ENCODE measurements around the gene TP53. TPM values are rescaled to one million over a fixed set of nuclear protein-coding genes. Genes with fewer than 3 reads are reported as not detected.

The TP53 gene
- total RNA-seq = 16.3 and 28.4 TPM in 2 replicates

GRCh38 chr17:7687072-7687907, at the start of gene TP53:
TP53 (minus strand) TSS chr17:7687490; CDS start chr17:7676594, 10,896 bp downstream.

DNA sequence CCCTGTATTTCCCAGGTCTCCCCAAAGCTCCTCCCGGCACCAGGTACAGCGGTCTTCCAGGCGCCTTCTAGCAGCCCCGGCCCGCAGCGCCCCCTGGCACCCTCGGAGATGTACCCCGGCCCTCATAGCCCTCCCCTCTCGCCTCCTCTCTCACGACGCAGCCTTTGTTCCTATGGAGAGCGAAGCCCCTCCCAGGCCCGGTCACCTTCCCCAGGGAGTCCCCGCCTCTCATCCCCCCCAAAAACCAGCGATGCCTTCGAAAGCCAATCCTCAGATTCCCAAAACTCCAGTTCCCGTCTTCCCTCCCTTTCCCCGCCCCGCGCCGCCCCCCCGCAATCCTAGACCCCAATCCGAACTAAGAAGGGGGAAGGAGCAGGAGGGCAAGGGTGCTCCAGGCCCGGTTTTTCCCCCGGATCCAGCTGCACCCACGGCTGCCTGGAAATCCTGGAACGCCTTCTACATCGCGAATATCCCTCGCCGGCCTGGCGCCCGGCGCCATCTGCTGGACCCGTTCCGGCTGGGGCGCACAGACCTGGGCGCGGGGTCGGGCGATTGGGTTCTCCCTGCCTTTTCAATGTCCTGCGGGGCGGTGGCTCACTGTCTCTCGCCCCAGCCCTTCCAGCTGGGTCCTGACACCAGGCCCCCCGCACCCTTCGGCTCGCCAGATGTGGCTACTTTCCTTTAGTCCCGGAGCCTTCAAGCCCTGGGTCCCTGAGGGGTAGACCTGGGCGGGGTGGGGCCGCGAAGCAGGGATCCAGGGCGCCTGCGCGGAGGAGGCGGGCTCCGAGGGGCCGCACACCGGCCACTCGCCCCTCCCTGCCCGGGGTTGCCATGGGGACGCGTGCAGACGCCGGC, 29.8 kb upstream of the TP53 start, which contains the start of gene DNAH2:
TSS of gene DNAH2 (plus strand) at position 844 of the 855 bp plus-strand sequence. CDS start 1,991 bp downstream, outside the sequence.

DNA sequence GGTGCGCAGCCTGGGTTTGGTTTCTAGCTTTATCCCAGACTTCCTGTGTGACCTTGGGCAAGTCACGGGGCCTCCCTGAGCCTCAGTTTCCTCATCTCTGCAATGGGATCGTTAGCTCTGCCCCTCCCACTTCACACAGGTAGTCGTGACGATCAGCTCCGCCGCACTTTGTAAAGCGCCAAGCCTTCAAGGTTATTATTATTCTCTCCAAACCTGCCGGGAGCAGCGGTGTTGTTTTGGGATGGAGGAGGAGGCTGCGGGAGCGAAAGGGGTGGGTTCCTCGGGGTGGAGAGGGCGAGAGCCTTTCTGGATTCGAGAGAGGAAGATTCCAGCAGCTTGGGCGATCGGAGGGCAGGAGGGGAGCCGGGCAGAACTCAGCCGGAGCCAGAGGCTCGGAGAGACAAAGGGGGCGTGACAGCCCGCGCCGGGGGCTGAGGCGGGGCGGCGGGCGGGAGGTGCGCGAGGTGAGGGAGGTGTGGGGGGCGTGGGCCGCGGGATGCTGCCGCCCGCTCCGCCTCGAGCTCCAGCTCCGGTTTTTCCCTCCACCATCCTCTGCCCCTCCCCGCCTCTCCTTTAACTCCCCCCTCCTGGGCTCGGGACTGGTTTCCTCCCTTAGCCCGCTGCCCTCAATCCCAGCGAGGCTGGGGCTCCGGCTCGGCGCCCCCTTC, 17.4 kb upstream of the TP53 start, which contains the start of gene EFNB3:
TSS of gene EFNB3 (plus strand) at position 602 of the 668 bp plus-strand sequence. CDS start 397 bp downstream, outside the sequence.

DNA sequence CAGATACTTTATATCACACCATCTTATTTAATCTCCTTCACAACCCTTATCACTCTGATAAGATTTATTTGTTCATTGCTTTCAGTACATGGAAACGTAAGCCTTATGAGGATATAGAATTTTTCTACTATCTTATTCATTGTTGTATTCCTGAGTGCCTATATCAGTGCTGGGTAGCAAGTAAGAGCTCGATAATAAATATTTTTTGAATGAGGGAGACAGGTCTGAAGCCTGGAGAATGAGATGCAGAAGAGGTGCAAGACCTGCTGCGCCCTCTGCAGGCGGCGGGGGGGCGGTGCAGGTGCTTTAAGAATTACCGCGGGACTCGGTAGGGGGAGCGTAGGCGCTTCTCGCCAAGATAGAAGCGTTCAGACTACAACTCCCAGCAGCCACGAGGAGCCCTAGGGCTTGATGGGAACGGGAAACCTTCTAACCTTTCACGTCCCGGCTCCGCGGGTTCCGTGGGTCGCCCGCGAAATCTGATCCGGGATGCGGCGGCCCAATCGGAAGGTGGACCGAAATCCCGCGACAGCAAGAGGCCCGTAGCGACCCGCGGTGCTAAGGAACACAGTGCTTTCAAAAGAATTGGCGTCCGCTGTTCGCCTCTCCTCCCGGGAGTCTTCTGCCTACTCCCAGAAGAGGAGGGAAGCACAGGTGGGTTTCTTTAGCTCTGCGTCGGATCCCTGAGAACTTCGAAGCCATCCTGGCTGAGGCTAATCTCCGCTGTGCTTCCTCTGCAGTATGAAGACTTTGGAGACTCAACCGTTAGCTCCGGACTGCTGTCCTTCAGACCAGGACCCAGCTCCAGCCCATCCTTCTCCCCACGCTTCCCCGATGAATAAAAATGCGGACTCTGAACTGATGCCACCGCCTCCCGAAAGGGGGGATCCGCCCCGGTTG, 868 bp upstream of the TP53 start, which contains the start of gene WRAP53:
TSS of gene WRAP53 (plus strand) at position 570 of the 900 bp plus-strand sequence. CDS start at position 742, 172 bp downstream.

DNA sequence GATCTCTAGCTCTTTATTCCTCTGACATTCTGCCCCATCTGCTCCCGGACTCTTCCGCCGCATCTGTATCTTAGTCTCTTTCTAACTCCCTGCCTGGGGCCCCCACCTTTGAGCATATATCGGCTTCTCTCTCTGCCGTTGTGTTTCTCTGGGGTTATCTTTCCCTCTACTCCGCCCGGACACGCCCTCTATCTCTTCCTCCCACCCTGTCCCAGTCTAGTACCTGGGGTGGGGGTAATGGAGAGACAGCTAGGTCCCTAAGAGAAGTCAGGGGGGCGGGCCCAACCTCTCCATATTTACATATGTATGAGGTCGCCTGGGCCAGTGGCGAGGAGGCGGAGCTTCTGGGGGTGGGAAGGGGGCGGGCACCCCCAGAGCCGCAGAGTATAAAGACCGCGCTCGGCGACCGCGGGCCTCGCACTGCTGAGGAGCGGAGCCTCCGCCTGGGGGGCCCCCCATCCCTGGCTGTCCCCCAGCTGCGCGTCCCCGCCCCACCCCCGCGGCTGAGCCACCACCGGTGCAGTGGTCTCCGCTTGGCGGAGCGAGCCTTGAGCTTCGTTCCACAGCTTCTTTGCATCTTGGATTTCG, 36.7 kb downstream of the TP53 start, which contains the start of gene ATP1B2:
TSS of gene ATP1B2 (plus strand) at position 418 of the 588 bp plus-strand sequence. CDS start 593 bp downstream, outside the sequence.

GRCh38 chr17:7629939-7630571, 57.2 kb downstream of the TP53 start, which contains the start of gene SHBG:
SHBG (plus strand) TSS chr17:7630135; CDS start chr17:7630173, 38 bp downstream.

DNA sequence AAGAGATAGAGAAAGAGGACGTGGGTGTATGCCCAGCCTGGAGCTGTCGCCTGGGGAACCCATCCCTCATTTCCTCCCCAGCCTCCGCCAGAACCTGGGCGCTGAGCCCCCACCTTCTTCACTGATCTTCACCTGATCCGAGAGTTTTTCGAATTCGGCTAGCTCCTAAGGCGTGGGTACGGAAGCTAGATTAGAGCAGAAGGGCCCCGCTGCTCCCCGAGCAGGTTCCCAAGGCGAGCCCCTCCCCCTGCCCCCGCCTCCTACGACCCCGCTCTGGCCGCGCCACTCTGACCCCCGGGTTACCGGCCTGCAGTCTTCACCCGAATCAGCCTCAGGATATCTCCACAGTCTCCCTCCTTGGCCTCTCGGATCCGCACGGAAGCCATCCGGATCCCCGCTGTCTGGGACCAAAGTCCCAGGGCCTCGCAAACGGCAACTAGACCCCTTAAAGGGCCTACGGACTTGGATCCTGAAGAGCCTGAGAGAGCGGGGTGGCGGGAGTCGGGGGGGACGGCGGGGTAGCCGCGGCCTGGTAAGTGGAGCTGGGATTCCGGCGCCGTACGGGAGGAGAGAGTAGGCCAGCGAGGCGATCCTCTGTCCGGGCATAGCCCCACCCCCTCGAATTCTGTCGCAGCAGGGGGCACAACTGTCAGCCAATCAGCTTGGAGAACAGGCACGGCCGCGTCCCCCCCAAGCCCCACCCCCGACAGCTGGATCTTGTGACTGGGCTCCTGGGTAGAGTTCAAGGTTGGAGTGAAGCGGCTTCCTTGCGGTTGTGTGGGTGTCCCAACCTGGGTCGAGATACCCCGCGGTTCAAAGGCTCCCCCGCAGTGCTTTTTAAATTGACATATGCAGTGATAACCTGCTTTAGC, 59.8 kb downstream of the TP53 start, which contains the start of gene SAT2:
TSS of gene SAT2 (minus strand) at position 572 of the 872 bp plus-strand sequence. CDS start at position 386, 186 bp downstream.

Other genes with a start within 250 kb of the TP53 start
- 2.5 and 14.7 TPM in 2 replicates for gene FGF11, start 248.0 kb downstream of the TP53 start, total RNA-seq
- gene CHRNB1, start 242.4 kb downstream of the TP53 start, total RNA-seq = 2.3 and 3.9 TPM in 2 replicates
- 14.8 and 21.4 TPM in 2 replicates for gene ZBTB4, start 207.9 kb downstream of the TP53 start, total RNA-seq
- not detected in 2 replicates for gene SLC35G6, start 206.0 kb downstream of the TP53 start, total RNA-seq
- 49.6 and 88.0 TPM in 2 replicates for gene POLR2A, start 203.1 kb downstream of the TP53 start, total RNA-seq
- gene TNFSF12, start 138.4 kb downstream of the TP53 start, total RNA-seq = 3.6 and 14.1 TPM in 2 replicates
- gene TNFSF13, start 128.7 kb downstream of the TP53 start, total RNA-seq = 0.38 and 1.1 TPM in 2 replicates
- gene SENP3, start 125.6 kb downstream of the TP53 start, total RNA-seq = 71.0 and 99.3 TPM in 2 replicates
- 7.5 and 15.2 TPM in 2 replicates for gene CD68, start 107.9 kb downstream of the TP53 start, total RNA-seq
- 54.4 and 115 TPM in 2 replicates for gene MPDU1, start 103.6 kb downstream of the TP53 start, total RNA-seq
- 0.28 and 0.38 TPM in 2 replicates for gene SOX15, start 97.4 kb downstream of the TP53 start, total RNA-seq
- 50.2 and 58.1 TPM in 2 replicates for gene FXR2, start 72.6 kb downstream of the TP53 start, total RNA-seq
- 25.5 and 30.2 TPM in 2 replicates for gene SAT2, start 59.7 kb downstream of the TP53 start, total RNA-seq
- gene SHBG, start 57.4 kb downstream of the TP53 start, total RNA-seq = 0.19 and 0.28 TPM in 2 replicates
- gene ATP1B2, start 36.6 kb downstream of the TP53 start, total RNA-seq = not detected in 2 replicates
- gene WRAP53, start 987 bp upstream of the TP53 start, total RNA-seq = 3.1 and 7.9 TPM in 2 replicates
- under 0.01 and 0.19 TPM in 2 replicates for gene EFNB3, start 17.7 kb upstream of the TP53 start, total RNA-seq
- gene DNAH2, start 30.3 kb upstream of the TP53 start, total RNA-seq = 0.19 and 0.56 TPM in 2 replicates
- 4.2 and 68.6 TPM in 2 replicates for gene KDM6B, start 146.7 kb upstream of the TP53 start, total RNA-seq
- 0.58 TPM in 1 of 2 replicates, not detected in the other for gene TMEM88, start 167.6 kb upstream of the TP53 start, total RNA-seq
- gene NAA38, start 170.1 kb upstream of the TP53 start, total RNA-seq = 65.7 and 90.3 TPM in 2 replicates
- 13.0 and 13.6 TPM in 2 replicates for gene CYB5D1, start 170.5 kb upstream of the TP53 start, total RNA-seq
- gene CHD3, start 201.3 kb upstream of the TP53 start, total RNA-seq = 115 and 141 TPM in 2 replicates
- gene RNF227, start 228.8 kb upstream of the TP53 start, total RNA-seq = 1.7 and 8.5 TPM in 2 replicates
- 0.58 and 0.85 TPM in 2 replicates for gene KCNAB3, start 242.4 kb upstream of the TP53 start, total RNA-seq
- gene TRAPPC1, start 244.5 kb upstream of the TP53 start, total RNA-seq = 36.1 and 46.8 TPM in 2 replicates
- 18.0 and 27.6 TPM in 2 replicates for gene CNTROB, start 244.7 kb upstream of the TP53 start, total RNA-seq

Data from regular cardiac myocyte (primary cell).